CD4-positive, alpha-beta T cell treated with Interleukin-21 for 1 hour (primary cell): ENCODE data around the gene EREG.
"Not testable (repeated sequence)": the region's sequence is repeated elsewhere in the genome, so short reads cannot be mapped to it uniquely, and the experiment has no call there.

Source experiments
- DNase-seq: peaks from one replicate; pipeline ENCODE4 v3.0.0-alpha.2; 2020

EREG gene, protein sequence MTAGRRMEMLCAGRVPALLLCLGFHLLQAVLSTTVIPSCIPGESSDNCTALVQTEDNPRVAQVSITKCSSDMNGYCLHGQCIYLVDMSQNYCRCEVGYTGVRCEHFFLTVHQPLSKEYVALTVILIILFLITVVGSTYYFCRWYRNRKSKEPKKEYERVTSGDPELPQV

DNA sequence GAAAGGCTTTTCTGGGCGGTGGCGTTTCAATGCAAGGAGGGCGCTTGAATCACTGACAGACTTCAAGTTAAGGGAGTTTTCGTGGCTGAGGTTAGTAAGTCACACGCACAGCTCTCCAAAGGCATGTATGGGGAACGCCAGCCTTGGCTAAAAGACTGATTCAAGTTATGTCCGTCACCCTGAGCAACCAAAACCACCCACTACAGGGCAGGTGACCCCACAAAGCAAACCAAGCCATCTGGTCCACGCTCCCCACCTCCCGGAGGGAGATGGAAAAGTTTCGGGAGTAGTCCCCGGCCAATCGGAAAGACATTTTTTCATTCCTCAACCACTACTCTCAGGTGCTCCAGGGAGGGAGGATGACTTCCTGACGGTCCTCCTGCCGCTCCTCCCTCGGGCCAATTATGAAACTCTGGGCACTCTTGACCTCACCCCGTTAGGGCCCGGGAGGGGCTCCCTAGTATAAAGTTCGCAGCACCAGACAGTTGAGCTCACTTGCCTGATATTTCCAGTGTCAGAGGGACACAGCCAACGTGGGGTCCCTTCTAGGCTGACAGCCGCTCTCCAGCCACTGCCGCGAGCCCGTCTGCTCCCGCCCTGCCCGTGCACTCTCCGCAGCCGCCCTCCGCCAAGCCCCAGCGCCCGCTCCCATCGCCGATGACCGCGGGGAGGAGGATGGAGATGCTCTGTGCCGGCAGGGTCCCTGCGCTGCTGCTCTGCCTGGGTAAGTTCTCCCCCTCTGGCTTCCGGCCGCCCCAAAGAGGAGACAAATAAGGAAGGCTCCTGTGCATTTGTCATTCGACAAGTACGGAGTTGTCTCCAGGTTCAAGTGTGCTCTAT, at the start of gene EREG:
Gene EREG (plus strand): TSS at position 494 of the 840 bp plus-strand sequence. CDS start 164 bp downstream, at position 658.
- DNase-seq, result peak; percentile 13

DNA sequence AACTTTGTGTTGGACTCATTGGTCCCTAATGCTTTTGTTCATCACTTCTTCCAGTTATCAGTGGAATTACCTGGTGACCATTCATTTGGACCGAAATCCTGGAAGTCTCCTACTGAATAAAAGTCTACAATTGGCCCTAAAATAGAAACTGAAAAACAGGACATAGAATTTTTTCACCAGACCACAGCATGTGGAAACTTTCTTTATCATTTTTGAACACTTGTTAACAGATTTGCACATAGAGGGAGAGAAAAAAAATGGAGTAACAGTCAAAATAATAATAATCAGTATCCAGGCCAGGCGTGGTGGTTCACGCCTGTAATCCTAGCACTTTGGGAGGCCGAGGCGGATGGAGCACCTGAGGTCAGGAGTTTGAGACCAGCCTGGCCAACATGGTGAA, 49.6 kb upstream of the EREG start:
- no peak for DNase-seq

DNA sequence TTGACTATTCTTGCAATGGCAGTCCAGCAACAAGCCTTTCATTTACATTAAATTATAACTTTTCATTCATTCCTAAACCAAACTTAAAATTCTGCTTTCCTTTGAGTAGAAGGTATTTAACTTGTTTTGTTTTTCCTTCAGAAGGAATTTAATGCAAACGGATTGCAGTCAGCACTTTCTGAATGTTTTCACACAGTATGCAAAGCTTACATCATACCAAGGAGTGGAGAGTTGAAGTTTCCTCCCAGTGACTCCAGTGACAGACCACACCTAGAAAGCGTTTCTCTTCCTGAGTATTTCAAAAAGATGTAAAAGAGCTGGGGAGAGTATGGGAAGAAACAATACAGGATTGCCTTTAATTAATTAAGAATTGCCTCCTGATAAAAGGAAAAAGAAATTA, 48.5 kb upstream of the EREG start:
- DNase-seq, result no peak

DNA sequence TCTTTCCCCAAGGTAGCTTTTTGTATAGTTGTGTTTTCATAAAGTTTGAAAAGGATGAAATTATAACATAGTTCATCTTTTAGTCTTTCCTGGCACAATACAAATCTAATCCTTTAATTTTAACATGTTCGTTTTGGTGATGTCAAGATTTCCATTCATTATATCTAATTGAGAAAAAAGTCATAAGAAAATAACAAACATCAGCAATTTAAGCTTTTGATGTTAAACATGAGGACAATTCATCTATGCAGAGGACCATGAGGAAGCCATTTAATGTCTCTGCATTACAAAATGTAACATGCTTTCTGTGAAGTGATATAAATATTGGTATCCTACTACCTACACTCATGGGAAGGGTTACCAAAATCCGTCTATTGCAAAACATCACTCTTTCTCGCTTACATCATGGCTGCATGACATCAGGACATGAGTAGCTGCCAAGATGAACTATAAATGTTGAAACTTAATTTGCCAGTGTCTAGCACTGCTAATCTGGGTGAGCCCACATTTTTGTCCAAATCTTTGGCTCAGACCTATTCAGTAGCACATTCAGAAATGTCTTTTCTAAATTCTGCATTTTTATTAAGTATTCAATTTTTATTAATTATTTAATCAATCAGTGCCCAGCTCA, 47.2 kb upstream of the EREG start:
- no peak for DNase-seq

DNA sequence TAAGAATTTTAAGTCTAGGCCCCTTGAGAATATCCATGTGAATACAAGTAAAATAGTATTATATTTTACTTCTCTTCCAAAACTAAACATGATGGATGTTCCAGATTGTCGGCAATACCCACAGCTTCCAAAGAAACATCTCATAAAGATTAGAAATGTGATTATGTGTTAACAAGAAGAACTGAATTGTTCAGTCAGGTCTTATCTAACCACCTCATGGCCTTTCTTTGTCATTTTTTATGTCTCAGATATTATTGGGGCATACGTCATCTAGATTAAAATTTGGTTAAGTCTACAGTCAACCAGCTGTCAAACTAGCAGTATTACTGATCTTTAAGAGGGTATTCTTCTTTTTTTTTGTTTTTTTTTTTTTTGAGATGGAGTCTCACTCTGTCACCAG, 46.7 kb upstream of the EREG start:
- no peak for DNase-seq

DNA sequence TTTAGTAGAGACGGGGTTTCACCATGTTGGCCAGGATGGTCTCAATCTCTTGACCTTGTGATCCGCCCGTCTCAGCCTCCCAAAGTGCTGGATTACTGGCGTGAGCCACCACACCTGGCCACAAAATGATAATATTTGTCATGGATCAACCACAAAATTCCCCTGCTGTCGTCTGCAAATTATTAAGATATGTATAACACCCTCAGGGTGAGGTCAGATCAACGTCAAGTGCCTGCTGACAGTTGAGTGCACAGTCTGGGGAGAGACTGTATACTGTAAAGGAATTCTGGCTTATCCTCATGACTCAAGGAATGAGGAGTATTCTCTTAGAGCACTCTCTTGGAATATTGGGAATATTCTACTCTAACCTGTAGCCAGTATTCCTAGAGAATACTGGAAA, 45.5 kb upstream of the EREG start:
- no peak for DNase-seq

DNA sequence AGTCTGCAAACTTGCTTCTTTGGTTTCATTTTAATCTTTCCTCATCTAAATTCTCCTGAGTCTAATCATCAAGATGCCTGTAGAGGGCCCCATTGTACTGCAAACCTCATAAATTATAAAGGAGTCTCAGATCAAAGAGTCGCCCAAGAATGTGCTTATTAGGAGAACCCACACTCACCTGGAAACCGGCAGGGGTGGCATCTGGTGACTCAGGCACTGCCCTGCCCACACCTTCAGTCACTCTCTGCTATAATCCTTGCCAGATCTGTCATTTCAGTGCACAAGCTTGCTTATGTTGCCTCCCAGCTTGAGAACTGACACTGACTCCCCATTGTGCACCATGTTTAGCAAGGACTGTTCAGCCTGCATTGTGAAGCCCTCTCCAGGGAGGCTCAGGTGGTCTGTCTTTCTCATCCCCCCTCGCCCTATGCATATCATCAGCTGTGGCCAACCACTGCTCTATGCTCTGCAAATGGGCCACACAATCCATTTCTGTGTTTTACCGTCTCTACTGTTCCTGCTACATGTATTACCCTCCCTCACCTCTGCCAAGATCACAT, 44.3 kb upstream of the EREG start:
- DNase-seq, result peak; percentile 41

DNA sequence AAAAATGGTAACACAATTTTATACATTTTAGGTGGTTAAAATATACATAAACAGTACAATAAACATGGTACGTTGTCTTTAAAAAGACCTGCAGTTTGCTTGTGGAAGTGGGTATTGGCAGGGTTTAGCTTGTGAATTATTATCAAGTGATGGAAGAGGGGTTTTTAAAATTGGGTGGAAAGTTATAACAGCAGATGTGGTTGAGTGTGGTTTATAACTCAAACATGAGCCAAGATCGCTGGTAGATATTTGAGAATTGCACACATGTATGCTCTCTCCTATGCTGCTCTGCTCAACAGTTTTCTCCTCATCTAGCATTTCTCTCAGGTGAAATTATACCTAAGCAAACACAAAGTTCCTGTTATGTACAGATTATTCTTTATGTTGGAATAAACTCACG, 42.6 kb upstream of the EREG start:
- no peak for DNase-seq

DNA sequence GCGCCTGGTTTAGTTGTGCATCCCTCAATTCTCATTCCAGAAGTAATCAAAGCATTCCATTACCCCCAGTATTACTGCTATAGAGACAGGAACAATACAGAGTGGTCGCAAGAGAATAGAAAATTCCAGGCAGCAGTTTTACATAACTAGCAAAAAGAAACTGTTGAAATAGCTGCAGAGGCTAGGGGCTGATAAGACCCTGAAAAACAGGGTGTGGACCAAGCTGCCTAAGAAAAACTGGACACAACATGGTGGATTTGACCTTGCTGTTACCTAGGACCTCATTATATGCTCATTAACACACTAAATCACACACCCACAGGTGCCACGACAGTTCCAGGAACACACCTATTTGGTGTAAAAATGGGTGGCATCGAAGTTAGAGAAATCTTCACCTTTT, 41.3 kb upstream of the EREG start:
- DNase-seq, result no peak

DNA sequence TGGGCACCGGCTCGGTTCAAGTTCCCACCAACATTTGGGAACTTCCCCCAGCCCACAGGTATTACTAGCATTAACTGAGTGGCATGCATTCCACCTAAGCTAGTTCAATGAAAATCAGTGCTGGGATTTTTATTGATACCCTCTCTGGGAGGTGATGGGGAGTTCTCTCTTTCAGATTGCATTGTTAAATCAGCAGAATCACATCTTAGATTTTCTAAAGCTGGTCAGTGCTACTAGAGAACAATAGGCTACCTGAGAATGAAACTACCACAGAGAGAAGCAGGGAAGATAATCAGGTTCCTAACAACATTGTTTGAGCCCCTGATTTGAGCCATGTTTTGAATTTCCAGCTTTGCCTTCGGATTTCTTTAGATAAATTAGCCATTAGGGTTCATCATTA, 40.7 kb upstream of the EREG start:
- DNase-seq, result no peak

DNA sequence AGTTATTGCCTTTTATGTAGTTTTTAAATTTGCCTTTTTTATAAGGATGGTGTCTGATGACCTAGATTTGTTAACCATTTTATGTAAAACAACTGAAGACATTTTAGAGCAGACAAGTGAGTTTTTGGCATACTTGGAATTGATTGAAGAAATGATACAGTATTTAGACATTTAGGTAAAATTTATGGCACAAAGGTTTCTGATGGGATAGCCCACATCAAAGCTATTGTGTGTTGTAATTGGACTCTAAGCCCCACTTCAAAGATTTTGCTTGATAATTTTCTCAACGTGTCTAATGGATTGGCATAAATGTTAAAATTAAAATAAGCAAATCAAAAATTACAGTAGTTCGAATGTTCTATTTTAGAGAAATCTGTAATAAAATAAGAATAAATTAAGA, 39.1 kb upstream of the EREG start:
- no peak for DNase-seq

DNA sequence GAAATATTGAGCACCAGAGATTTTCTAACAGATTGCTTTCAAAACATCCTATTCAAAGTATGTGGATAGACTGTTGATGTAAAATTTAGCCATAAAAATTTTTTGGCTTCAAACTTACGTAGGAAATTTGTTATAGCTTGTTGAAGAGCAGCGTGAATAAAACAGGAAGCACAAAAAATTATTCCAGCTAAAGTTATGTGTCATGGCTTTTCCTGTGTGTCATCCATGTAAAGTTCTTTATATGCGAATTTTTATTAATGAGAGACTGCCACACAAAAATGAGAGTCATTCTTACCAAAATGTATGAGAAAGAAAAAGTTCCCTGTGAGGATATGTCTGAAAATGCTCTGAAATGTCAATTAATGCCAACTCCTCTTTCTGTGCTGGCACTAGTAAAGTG, 37.2 kb upstream of the EREG start:
- no peak for DNase-seq

DNA sequence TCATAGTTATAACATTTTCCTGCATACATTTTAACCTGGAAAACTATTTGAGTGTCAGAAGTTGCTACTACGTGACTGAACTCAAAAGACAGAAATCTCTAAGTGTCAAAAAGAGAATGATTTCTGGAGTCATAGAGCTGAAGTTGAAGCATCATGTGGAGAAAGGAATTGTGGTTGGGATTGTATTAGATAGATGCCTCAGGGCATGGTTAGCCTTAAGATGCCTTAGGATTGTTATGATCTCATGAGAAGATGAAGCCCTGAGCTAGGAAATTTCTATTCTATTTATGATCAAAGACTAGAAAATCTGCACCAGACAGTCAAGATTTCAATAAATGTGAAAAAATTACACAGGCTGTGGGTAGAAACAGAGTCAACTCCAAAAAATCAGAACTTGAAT, 36.4 kb upstream of the EREG start:
- DNase-seq, result no peak

DNA sequence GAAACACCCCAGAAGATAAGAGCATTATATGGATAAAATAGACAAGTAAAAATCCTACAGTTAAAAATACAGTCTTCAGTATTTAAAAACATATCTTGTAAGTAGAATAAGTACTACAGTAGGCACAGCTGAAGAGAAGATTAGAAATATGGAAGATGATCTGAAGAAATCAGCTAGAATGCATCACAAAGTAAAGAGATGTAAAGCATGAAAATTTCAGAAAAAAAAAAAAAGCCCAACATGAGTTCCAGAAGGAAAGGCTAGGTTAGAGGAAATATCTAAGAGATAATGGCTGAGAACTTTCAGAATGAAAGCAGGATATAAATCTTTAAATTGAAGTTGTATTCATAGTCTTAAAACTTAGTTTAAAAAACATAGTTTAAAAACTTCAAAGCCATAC, 35.6 kb upstream of the EREG start:
- no peak for DNase-seq

DNA sequence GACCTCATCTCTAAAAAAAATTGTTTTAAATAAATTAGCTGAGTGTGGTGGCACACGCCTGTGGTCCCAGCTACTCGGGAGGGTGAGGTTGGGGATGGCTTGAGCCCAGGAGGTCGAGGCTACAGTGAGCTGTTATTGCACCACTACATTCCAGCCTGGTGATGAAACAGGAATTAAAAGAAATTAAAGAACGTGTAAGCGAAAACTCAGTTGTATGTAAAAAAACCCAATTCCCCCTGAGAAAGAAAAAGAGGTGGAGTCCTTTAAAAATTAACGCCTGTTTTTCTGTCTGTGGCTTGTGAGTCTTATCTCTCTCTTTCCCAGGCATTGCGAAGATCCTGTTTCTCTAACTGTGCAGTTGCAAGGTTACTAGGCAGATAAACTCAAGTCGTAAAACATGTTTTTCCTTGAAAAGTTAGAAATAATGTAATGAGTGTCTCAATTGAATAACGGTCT, 34.6 kb upstream of the EREG start:
- DNase-seq, result no peak

DNA sequence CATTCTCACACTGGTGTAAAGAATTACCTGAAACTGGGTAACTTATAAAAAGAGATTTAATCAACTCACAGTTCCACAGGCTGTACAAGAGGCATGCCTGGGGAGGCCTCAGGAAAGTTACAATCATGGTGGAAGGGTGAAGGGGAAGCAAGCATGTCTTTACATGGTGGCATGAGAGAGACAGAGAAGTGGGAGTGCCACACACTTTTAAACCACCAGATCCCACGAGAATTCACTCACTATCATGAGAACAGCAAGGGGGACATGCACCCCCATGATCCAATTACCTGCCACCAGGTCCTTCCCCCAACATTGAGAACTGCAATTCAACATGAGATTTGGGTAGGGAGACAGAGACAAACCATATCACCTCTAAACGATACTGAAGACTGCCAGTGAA, 33.7 kb upstream of the EREG start:
- DNase-seq, result no peak

DNA sequence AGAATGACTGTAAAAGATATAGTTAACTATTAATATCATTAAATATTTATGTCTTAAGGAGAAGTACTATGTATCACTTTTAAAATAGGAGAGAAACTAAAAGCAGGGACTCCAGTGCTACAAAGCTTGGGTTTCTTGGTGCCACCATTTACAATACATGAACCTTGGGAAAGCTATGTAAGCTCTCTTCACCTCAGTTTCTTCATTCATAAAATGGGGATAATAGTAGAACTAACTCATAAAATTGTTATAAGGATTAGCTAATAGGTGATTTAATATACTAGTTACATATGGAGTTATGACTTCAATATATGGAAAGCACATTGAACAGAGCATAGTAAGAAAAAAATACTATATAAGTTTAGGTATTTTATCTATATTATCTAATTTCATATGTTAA, 33.0 kb upstream of the EREG start:
- DNase-seq, result no peak

DNA sequence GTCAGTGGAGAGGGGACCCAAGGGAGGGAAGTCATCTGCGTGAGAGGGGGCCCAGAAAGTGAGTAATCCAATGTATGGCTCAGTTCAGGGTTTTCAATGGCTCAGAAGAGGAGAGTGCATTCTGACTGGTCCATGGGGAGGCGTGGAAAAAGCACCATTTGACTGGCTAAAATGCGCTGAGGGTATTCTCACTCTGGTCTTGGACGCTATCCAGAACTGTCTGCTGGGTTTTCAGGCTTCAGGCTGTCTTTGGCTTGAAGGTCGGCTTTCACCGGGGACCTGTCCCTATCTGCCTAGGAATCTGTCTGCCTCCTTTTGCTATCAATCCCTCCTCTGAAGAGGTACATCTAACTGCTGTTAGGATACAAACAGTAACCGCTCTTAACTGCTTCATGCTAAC, 30.3 kb upstream of the EREG start:
- DNase-seq, result no peak

DNA sequence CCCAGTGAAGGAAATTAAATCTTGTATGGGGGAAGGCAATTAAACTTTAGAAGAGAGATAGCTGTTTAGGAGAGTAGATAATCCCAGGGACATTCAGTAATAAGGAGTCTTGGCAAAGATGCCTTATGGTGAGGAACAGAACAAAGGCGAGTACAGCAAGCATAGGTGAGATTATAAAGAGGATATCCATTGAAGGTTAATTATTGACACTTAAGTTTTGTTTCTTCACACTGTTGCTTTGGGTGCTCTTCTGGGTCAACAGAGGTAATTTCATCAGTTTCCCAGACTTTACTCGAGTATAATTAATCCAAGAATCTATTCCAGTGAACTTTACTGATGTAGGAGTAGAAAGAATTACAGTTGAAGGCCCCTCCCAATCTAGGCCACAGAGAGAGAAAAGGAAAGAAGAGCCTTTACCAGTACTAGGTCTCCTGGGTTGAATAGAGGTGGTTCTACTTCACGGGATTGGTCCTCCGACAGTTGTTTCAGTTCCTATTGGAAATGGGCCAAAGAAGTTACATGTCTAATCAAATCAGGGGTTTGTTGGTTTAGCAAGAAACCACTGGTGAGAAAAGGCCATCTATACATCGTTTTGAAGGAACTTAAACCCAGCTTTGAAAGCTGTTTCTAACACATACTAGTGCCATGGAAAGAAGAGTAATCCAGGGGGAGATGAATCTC, 29.5 kb upstream of the EREG start:
- peak; percentile 21 for DNase-seq

DNA sequence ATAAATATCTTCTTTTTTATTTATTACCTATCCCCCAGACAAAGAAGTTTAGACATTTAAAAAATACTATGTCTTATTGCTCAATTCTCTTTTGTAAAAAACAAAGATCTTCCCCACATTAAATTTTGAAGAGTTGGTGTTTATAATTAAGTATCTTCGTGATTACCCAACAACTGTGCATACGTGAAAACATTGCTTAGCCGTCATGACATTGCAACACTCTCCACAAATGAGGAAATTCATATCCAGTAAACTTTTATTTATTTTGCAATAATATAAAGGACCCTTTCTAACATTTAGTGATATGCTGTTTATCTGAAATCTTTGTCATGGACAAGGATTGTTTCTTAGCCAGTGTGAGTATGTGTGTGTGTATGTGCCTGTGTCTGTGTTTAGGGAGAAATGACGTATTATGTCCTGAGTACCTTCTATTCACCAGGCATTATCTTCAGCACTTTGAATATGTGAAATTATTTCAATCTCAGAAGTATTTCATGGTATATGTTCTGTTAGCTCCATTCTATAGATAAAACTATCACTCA, 26.1 kb upstream of the EREG start:
- peak; percentile 11 for DNase-seq

DNA sequence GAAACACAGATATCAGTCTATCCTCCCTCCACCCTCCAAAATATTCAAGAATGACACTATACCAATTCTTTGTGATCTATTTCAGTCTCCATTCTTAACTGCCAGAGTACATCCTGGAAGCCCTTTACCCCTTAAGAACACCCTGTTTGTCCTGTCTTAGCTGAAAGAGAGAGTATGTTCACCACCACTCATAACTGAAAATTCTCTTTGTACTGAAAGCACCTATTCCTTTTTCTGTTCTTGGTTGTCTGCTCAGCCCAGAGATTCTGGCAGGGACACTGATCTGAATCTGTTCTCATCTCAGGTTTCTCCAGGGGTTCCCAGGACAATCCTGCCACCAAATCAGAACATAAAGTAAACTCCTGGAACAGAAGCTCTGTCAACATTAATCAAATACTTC, 25.4 kb upstream of the EREG start:
- DNase-seq, result no peak

DNA sequence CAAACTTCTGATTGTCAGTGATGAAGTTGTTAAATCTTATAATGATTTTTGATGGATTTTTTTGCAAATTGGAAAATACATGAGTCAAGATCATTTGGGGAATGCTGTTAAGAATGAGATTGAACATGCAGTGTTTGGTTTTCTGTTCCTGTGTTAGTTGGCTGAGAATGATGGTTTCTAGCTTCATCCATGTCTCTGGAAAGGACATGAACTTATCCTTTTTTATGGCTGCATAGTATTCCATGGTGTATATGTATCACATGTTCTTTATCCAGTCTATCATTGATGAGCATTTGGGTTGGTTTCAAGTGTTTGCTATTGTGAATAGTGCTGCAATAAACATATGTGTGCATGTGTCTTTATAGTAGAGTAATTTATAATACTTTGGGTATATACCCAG, 24.5 kb upstream of the EREG start:
- DNase-seq, result not testable (repeated sequence)

DNA sequence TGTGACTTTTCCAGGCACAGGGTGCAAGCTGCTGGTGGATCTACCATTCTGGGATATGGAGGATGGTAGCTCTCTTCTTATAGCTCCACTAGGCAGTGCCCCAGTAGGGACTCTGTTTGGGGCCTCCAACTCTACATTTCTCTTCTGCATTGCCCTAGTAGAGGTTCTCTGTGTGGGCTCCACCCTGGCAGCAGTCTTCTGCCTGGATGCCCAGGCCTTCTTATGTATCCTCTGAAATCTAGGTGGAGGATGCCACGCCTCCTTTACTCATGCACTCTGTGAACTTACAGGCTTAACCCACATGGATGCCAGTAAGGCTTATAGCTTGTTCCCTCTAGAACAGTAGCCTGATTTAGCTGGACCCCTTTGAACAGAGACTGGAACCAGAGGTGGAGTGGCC, 20.9 kb upstream of the EREG start:
- no peak for DNase-seq
